ENCODE results near the gene PON2.

The PON2 gene

GRCh38 chr7:95444796-95445195 lies 10.0 kb upstream of the PON2 start:
- DNase-seq (ENCODE audit: low spot score) = no peak

GRCh38 chr7:95441042-95441823 lies 6.4 kb upstream of the PON2 start:
- peak; percentile 59 for DNase-seq (ENCODE audit: low spot score)

DNA sequence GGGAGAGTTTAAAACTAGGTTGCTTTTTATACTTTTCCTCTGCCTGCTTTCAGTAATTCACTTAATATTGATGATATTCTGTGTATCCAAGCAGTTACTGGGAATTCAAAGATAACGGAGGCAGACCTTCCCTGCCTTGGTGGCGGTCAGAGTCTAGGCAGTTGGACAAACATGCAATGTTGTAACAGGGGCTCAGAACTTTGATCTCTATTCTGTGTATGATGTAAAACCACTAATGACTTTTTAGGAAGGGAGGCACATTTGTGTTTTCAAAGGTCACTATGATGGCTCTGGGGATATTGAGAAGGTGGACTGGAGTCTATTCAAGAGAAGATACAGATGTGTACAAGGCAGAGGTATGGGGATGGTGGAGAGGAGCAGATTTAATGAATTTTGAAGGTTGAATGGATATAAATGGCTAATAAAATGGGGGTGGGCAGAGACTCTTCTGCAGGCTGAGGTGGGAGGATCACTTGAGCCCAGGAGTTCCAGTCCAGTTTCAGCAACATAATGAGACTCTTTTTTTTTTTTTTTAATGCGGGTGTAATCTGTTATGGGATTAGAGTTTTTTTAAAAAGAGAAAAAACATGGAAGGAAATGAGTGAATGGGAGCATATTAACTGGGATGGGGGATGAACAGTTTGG lies 5.7 kb upstream of the PON2 start:
- no peak for DNase-seq (ENCODE audit: low spot score)

- no peak for DNase-seq (ENCODE audit: low spot score)
These were observed 1.6 kb upstream of the PON2 start for GRCh38 chr7:95436407-95436806.

DNA sequence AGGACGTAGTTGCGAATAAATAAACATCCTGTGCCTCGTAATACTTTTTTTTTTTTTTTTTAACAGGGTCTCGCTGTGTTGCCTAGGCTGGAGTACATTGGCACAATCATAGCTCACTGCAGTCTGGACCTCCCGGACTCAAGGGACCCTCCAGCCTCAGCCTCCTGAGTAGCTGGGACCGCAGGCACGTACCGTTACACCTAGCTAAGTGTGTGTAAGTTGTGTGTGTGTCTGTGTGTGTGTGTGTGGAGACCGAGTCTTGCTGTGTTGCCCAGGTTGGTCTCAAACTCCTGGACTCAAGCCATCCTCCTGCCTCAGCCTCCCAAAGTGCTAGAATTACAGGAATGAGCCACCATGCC lies 573 bp upstream of the PON2 start:
- DNase-seq (ENCODE audit: low spot score) = no peak

- DNase-seq (ENCODE audit: low spot score) = no peak
These were observed 774 bp downstream of the PON2 start for GRCh38 chr7:95433952-95434556.

- no peak for DNase-seq (ENCODE audit: low spot score)
These were observed 1.7 kb downstream of the PON2 start for GRCh38 chr7:95433129-95433528.

DNA sequence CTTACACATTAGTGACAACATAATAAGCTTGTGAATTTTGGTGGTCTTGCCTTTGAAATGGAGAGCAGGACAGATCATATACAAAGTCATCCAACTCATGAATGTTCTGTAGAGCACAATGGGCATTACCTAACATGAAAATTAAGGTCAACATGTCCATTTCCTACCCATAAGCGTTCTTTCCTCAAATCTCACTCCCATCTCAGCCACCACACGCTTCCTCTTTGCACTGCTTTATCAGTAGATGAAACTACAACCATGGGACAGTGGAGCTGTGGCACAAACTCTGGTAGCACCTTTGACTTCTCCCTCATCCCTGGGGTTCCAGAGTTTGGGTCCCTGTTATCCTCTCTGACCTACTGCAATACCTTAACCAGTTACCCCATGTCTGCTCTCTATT lies 2.2 kb downstream of the PON2 start:
- DNase-seq (ENCODE audit: low spot score) = no peak

DNA sequence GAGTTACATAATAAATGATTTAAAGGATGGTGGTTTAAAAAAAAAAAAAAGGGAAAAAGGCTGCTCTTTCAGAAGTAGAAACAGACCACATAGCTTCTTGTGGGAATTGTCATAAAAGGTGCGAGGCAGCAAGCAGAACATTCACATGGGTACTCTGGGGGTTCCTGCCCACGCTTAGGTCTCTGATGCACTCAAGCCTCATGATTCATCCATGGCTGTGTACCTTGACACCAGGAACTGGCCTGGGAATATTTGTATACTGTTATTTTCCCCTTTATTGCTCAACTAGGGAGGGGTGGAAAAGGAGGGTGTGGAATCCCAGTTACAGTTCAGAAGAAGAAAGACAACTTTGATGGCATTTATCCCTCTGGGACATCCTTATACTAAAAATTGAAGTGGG lies 4.0 kb downstream of the PON2 start:
- DNase-seq (ENCODE audit: low spot score) = peak; percentile 82

GRCh38 chr7:95429241-95429990 lies 5.4 kb downstream of the PON2 start:
- no peak for DNase-seq (ENCODE audit: low spot score)

DNA sequence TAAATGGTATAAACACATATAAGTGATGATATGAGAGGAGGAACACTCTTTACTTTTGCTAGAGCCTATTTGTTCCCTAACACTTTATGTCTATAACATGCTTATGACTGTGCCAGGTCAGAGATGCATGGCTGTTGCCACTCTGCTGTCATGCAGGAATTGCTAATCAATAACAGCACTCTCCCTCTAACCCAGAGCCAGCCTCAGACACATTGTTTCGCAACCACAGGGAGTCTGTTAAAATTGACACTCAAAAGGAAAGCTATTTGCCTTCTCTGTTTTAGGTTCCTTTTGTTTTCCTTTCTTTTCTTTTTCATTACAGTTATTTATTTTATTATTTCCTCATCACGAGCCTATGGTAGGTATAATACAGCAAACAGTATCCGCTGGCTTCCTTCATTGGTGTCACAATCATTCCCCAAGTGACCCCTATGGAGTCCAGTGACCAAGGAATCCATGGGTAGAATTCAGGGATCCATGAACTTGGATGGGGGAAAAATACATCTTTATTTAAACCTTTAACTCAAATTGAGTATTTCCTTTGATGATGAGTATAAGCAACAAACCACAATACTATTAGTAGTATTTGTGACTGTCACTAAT lies 6.8 kb downstream of the PON2 start:
- no peak for DNase-seq (ENCODE audit: low spot score)

DNA sequence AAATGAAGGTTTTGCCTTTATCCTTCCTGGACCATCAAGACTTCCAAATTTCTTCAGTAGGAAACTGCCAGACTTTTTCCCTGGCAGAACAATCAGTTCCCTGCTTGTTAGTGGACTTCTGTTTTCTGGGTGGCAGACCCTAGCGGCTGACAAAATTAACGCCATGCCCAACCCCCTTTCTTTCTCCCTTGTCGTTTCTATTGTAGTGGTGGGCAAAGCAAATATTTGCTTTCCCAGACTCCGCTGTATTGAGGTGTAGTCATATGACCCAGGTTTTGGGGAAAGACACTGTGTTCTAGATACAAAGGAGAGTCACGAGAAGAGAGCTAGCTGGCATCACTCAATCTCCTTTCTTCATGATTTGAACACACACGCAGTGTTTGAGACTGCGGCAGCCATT lies 7.7 kb downstream of the PON2 start:
- no peak for DNase-seq (ENCODE audit: low spot score)

GRCh38 chr7:95425694-95426093 lies 9.1 kb downstream of the PON2 start:
- no peak for DNase-seq (ENCODE audit: low spot score)

GRCh38 chr7:95424716-95425115 lies 10.1 kb downstream of the PON2 start:
- DNase-seq (ENCODE audit: low spot score) = no peak

GRCh38 chr7:95421847-95422444 lies 12.9 kb downstream of the PON2 start:
- DNase-seq (ENCODE audit: low spot score) = no peak

DNA sequence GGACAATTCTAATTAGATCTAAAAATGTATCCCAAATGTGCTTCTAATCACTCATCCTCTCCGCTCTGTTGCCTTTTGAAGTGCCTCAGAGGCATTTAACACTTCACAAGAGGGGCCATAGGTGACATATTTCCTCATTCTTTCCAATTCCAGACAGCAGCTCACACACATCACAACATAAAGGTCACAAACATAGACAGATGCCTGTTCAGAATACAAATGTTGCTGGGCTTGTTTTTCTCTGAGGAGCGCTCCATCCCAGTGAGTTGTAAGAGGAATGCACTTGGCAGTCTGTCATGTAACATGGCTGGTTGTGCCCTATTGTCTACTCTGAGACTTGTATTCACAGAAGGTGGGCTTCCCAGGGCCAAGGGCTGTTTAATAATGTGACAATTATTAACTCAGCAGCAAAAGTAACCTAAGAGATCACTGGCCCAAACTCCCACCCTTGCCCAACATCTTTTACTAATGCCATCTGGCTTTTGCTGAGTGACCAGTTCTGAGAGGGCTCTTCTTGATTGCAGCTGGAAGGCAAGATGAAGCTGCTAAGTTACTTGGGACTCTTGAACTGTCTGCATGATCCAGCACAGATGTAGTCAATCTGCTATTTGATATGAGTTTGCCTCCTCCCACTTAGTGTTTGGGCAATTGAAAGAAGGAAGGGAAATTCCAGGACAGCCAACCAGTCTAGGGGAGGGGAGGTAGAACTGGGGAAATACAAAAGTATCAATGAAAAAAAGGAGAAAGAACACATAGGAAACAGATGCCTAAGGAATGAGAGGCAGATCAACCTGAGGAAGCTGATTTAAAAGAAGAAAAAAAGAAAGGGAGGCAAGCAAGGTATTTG lies 13.6 kb downstream of the PON2 start:
- DNase-seq (ENCODE audit: low spot score) = no peak

DNA sequence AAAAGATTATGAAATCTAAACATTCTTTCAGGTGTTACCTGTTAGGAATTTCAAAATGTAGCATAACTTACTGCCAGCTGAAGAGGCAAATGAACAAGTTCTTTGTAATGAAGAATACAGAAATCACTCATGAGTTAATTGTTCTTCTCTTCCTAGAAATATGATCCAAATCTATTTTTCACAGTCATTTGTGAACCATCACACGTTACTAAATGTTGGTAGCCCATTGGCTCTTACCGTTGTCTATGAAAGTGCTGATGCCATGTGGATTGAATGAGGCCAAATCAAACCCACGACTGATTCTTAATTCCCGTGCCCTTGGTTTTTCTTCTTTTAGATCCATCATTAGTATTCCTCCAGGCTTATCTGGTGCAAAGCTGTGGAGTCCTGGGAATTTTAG lies 22.8 kb downstream of the PON2 start:
- no peak for DNase-seq (ENCODE audit: low spot score)

- DNase-seq (ENCODE audit: low spot score) = no peak
These were observed 23.2 kb downstream of the PON2 start for GRCh38 chr7:95411666-95412065.

GRCh38 chr7:95411036-95411435 lies 23.8 kb downstream of the PON2 start:
- peak; percentile 49 for DNase-seq (ENCODE audit: low spot score)

DNA sequence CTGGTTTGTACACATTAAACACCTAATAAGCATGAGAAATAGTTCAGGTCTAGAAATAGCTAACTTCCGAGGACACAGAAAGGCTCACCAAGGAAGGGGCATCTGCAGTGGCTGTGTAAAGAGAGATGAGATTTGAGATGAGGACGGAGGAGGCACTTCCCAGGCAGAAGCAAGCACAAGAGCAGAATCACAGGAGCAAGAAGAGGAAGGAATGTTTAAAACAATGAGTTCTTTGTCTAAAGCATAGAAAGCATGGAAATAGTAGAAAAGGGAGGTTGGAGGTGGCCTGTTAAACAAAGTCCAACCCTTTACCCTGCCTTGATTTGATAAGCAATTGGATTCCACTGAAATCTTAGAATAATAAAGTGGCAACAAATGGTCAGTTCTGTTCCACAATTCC lies 27.1 kb downstream of the PON2 start:
- no peak for DNase-seq (ENCODE audit: low spot score)

GRCh38 chr7:95405800-95406199 lies 29.0 kb downstream of the PON2 start:
- no peak for DNase-seq (ENCODE audit: low spot score)
